ENCODE measurements around the gene THRSP.
"Not testable (repeated sequence)": the region's sequence is repeated elsewhere in the genome, so short reads cannot be mapped to it uniquely, and the experiment has no call there.

Gene THRSP

DNA sequence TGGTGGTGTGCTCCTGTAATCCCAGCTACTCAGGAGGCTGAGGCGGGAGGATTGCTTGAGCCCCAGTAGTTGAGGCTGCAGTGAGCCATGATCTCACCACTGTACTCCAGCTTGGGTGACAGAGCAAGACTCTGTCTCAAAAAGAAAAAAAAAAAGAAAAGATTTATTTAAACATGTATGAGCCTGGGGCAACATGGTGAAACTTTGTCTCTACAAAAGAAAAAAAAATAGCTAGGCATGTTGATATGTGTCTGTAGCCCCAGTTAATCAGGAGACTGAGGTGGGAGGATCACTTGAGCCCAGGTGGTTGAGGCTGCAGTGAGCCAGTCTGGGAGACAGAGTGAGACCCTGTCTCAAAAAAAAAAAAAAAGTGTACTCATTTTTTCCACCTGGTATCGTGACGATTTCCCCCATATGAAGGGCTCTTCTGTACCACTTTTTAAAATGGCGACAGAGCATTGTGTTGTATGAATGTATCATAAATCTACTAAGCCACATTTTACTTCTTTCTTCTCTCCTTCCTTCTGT is 24.2 kb upstream of the THRSP start:
- no peak for DNase-seq (ENCODE audit: low spot score)

DNA sequence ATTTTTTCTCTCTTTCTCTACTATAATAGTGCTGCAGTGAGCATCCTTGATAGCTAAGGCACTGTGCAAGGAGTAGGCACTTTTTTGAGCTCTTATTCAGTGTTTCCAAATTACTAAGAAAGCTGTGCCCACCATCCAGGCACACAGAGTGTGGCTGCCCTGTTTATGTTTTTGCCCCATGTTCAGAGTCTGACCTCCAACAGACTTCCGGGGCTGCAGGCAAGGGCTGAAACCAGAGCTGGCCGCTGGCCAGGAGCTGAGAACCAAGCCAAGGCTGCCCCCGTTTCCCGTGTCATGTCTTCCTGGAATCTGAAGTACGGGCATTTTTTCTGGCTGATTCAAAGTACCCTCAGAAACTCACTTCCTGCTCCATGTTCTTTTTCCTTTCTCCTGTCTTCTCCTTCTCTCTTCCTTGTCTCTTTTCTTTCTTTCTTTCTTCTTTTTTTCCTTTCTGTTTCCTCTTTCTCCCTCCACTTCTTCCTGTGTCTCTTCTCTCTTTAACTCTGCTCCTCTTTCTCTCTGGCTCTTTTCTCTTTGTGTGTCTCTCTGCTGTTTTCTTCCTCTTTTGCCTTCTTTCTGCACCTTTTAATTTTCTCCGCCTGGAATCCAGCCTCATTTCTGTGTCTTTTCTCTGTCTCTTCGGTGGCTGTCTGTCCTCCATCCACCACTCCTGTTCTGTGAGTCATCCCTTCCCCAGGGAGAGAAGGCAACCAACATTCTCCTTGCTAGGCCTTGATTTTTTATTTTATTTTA is 23.6 kb upstream of the THRSP start:
- no peak for DNase-seq (ENCODE audit: low spot score)

DNA sequence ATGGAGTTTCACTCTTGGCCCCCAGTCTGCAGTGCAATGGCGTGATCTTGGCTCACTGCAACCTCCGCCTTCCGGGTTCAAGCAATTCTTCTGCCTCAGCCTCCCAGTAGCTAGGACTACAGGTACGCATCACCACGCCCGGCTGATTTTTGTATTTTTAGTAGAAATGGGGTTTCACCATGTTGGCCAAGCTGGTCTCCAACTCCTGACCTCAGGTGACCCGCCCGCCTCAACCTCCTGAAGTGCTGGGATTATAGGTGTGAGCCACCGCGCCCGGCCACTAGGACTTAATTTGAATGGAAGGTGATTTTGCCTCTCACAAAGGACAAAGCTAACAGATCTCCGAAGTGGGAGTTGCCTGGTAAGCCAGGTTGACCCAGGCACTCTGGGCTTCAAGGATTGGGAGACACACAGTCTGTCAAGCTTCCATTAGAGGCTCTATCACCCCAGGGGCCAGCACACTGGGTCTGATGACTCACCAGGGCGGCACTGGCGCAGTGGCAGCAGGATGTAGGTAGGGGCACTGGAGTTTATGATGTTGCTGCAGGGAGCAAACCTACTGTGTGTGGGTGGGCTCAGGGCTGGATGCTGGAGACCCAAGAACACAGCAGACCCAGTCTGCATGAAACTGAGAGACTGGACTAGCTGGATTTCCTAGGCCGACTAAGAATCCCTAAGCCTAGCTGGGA is 22.8 kb upstream of the THRSP start:
- no peak for DNase-seq (ENCODE audit: low spot score)

DNA sequence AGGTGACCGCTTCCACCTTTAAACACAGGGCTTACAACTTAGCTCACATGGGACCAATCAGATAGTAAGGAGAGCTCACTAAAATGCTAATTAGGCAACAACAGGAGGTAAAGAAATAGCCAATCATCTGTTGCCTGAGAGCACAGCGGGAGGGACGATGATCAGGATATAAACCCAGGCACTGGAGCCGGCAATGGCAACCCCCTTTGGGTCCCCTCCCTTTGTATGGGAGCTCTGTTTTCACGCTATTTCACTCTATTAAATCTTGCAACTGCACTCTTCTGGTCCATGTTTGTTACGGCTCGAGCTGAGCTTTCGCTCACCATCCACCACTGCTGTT is 22.3 kb upstream of the THRSP start:
- DNase-seq (ENCODE audit: low spot score) = not testable (repeated sequence)

DNA sequence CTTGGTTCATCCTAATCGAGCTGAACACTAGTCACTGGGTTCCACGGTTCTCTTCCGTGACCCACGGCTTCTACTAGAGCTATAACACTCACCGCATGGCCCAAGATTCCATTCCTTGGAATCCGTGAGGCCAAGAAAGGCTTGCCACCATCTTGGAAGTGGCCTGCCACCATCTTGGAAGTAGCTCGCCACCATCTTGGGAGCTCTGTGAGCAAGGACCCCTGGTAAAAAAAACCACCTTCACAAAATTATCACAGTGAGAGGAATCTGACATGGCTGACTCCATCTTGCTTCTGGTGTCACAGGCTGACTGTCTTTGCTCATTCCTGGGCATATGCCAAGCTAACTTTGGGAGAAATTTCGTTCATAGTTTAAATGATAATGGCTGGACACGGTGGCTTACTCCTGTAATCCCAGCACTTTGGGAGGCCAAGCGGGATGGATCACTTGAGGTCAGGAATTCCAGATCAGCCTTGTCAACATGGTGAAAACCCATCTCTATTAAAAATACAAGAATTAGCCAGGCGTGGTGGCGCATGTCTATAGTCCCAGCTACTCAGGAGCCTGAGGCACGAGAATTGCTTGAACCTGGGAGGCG is 21.7 kb upstream of the THRSP start:
- DNase-seq (ENCODE audit: low spot score) = no peak

DNA sequence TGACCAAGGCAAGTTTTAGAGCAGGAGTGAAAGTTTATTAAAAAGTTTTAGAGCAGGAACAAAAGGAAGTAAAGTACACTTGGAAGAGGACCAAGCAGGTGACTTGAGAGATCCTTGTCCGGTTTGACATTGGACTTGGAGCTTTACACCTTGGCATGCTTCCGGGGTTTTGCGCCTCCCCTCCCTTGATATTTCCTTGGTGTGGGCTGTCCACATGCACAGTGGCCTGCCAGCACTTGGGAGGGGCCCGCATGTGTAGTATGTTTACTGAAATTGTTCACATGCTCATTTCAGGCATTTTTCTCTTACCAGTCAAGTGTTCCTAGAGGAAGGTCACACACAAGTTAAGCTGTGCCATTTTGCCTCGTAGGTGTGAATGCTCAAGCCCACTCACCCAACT is 19.0 kb upstream of the THRSP start:
- DNase-seq (ENCODE audit: low spot score) = no peak

DNA sequence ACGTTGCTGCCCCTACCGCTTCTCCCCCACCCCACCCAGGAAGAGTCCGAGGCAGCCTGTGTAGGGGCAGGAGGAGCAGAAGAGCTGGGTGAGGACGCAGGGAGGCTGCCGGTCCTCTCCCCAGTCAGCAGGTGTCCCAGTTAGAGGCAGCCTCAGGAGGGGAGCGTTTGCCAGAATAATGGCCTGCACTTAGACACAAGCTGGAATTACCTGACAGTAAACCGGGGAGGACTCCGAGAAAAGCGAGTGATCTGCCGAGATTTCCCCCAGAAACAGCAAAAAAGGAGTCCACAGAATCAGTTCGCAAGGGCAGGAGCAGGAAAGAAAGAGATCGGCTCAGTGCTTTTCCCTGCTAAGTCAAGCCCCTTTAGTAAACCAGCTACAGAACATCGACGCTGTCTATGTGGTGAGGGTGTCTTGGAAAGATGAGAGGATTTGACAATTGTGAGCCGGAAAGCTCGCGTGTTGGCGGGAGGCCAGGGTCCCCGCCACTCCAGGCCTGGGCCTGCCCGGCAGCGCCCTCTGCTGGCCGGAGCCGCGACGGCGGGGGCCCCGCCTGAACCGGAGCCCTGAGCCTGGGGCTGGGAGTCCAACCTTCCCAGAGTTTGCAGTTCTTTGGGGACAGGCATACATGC is 17.7 kb upstream of the THRSP start:
- peak; percentile 96 for DNase-seq (ENCODE audit: low spot score)

- DNase-seq (ENCODE audit: low spot score) = no peak
Observed at GRCh38 chr11:78046486-78046854, 17.2 kb upstream of the THRSP start.

DNA sequence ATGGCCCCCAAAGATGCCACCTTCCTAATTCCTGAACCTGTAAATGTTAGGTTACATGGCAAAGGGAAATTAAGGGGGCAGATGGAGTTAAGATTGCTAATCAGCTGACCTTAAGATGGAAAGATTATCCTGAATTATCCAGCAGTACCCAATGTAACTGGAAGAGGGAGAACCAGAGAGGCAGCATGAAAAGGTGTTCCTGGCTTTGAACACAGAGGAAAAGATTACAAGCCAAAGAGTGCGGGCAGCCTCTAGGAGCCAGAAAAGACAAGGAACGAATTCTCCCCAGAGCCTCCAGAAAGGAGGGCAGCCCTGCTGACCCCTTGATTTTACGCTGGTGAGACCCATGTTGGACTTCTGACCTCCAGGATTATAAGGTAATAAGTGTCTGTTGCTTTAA is 15.1 kb upstream of the THRSP start:
- peak; percentile 64 for DNase-seq (ENCODE audit: low spot score)

DNA sequence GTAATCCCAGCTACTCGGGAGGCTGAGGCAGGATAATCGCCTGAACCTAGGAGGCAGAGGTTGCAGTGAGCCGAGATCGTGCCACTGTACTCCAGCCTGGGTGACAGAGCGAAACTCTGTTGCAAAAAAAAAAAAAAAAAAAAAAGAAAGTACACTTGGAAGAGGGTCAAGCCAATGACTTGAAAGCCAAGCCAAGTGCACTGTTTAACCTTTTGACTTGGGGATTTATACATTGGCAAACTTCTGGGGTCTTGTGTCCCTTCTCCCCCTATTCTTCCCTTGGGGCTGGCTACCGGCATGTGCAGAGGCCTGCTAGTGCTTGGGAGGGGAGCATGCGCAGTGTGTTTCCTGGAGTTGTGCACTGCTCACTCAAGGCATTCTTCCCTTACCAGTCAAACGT is 14.3 kb upstream of the THRSP start:
- no peak for DNase-seq (ENCODE audit: low spot score)

GRCh38 chr11:78050964-78051831 is 12.5 kb upstream of the THRSP start:
- no peak for DNase-seq (ENCODE audit: low spot score)

DNA sequence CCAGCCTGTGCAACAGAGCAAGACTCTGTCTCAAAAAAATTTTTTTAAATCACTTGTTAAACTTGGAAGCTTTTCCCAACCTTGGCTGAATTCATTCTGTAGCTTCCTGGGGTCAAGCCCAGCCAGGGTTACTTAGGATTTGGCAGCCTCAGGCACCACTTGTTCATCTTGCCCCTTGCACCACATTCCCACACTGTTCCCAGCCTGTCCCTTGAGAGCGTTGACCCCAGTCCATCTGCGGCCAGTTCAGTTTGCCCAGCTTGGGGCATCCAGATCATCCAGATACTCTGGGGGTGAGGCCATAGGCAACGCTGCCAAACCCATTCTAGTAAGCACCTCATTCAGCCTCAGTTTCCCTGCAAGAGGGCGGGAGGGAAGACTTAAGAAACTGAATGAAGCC is 8.7 kb upstream of the THRSP start:
- DNase-seq (ENCODE audit: low spot score) = no peak

GRCh38 chr11:78056093-78056492 is 7.6 kb upstream of the THRSP start:
- no peak for DNase-seq (ENCODE audit: low spot score)

DNA sequence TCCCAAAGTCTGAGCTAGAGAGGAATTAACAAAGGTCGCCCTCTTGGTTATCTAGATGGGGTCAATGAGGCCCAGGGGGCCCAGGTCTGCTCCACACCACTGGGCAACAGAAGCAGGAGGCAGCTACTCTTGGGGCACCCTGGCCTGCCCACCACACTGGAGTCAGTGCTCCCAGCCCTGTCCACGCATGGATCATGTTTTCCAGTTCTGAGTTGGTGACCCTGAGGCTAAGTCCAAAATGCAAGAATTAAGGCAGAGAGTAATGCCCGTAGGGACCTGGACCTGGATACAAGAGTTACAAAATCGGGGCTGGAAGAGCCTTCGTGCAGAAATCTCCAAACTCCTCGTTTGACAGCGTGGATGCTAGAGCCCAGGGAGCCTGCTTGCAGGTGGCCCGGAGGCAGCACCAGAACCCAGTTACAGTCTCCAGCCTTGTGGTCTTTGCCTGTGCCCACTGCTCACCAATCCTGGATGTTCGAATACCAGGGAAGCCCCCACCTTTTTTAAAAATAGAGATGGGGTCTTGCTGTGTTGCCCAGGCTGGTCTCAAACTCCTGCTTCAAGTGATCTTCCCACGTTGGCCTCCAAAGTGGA is 6.1 kb upstream of the THRSP start:
- no peak for DNase-seq (ENCODE audit: low spot score)

DNA sequence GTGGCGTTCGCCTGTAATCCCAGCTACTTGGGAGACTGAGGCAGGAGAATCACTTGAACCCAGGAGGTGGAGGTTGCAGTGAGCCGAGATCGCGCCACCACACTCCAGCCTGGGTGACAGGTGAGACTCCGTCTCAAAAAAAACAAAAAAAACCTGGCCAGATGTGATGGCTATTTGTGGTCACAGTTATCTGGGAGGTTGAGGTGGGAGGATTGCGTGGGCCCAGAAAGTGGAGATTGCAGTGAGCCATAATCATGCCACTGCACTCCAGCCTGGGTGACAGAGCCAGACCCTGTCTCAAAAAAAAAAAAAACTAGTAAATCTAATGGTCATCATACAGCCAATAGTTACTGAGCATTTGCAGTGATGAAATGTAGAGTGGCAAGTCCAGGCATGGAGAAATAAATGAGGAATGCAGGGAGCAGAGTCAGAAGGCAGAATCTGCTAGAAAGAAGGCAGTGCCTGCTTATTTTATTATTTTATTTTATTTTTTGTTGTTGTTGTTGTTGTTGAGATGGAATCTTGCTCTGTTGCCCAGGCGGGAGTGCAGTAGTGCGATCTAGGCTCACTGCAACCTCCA is 3.8 kb upstream of the THRSP start:
- not testable (repeated sequence) for DNase-seq (ENCODE audit: low spot score)

GRCh38 chr11:78060533-78060932 is 3.1 kb upstream of the THRSP start:
- no peak for DNase-seq (ENCODE audit: low spot score)

- DNase-seq (ENCODE audit: low spot score) = no peak
Observed at GRCh38 chr11:78061088-78061920, 2.4 kb upstream of the THRSP start.

GRCh38 chr11:78061921-78062311 is 1.7 kb upstream of the THRSP start:
- DNase-seq (ENCODE audit: low spot score) = no peak

DNA sequence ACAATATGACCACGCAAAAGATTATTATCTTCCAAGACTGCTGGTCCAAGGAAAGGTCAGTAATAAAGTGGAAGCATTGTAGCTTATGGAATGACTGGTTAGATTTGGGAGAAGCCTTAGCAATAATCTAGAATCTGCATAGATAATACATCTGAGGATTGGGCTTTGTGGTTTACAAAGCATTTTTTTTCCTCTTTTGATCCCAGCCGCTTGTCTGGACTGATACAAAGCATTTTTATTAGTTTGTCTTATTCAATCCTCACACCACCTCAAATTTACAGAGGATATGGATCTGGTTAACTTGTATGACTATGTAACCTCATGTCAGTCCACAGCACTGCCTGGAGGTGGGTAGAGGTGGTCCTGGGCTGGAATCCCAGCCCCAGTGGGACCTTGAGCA is 990 bp upstream of the THRSP start:
- no peak for DNase-seq (ENCODE audit: low spot score)

GRCh38 chr11:78065203-78065602 is 1.5 kb downstream of the THRSP start:
- DNase-seq (ENCODE audit: low spot score) = no peak
